GM18858 (cell line): ENCODE results near the gene FDPS.
"Not testable (repeated sequence)": the region's sequence is repeated elsewhere in the genome, so short reads cannot be mapped to it uniquely, and the experiment has no call there.

ENCODE experiments used
- ATAC-seq: cut with Tn5 transposase; IDR thresholded peaks from one replicate; pipeline ENCODE4 v1.9.1; 2021; ENCODE audit not compliant: unreplicated experiment

The FDPS gene

DNA sequence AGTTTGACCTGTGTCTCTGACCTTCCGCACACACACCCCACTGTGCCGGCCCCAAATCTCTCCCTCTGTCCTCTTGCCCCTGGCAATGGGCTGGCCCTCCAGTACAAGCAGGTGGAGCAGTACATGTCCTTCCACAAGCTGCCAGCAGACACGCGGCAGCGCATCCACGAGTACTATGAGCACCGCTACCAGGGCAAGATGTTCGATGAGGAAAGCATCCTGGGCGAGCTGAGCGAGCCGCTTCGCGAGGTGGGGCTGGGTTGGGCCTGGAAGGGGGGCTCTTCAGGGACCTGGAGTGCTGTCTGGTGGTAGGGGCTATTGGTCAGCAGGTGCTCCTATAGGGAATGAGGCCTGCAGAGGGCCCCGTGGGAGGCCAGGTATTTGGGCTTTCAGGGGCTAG lies 23.6 kb upstream of the FDPS start:
- no peak for ATAC-seq

DNA sequence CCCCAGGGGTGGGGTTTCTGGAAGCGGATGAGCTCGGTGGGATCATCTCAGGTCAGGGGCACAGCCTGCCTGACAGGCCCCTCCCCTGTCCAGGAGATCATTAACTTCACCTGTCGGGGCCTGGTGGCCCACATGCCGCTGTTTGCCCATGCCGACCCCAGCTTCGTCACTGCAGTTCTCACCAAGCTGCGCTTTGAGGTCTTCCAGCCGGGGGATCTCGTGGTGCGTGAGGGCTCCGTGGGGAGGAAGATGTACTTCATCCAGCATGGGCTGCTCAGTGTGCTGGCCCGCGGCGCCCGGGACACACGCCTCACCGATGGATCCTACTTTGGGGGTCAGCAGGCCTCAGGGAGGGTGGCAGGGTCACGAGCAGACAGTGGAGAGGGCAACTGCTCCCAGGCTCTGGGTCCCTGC lies 23.0 kb upstream of the FDPS start:
- ATAC-seq: no peak

DNA sequence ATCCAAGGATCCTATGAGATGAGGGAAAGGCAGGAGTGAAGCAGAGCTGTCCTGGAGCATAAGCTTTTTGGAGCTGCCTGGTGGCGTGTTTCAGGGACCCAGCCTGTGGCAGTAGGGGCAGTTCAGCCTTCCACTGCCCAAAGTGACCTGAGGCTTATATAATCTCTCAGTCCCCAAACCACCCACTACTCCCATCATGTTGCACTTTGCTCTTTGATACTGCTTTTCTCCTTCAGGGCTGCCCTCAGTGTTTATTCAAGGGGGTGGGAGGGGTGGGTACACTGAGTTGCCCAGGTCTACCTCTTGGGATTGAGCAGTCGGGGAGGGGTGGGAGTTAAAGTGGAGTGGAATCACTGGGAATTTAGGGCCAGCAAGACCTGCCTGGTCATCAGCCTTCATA lies 22.1 kb upstream of the FDPS start:
- no peak for ATAC-seq

DNA sequence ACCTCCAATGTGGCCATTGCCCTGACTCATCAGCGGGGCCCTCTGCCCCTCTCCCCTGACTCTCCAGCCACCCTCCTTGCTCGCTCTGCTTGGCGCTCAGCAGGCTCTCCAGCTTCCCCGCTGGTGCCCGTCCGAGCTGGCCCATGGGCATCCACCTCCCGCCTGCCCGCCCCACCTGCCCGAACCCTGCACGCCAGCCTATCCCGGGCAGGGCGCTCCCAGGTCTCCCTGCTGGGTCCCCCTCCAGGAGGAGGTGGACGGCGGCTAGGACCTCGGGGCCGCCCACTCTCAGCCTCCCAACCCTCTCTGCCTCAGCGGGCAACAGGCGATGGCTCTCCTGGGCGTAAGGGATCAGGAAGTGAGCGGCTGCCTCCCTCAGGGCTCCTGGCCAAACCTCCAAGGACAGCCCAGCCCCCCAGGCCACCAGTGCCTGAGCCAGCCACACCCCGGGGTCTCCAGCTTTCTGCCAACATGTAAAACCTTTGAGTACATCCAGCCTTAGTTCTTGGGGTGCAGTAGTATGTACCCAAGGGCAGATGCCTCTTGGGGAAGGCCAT lies 20.6 kb upstream of the FDPS start:
- no peak for ATAC-seq

DNA sequence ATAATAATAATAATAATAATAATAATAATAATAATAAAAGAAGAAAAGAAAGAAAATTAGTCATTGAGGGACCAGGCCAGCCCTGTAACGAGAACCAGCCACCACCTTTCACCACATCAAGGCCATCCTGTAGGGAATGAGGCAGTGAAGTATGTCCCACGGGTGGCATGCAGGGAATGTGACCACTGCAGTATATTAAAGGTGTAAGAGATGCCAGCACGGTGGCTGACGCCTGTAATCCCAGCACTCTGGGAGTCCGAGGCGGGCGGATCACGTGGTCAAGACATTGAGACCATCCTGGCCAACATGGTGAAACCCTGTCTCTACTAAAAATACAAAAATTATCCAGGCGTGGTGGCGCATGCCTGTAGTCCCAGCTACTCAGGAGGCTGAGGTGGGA lies 17.7 kb upstream of the FDPS start:
- not testable (repeated sequence) for ATAC-seq

DNA sequence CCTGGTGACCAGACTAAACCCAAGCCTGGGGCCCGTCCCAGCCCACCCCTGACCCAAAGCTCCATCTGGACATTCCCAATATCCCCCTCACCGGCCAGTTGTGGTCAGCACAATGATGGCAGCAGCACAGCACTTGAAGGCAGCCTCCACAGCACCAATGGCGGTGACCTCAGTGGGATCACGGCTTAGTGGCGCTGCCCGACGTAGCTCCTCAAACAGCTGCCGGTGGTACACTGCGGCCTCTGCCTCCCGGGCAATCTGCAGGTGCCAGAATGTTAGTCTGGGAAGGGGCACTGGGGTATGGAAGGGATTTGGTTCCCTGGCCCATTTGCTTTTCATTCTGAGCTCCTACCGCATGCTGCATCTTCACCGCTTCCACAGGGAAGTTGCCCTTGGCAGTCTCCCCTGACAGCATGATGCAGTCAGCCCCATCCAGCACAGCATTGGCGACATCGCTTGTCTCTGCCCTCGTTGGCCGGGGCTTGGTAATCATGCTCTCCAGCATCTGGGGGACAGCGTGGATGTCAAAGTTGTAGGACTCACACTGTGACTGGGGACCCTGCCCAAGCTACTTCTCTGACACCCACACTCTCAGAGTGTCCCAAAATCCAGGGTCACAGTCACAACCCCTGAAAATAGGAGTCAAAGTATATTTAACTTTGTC lies 15.4 kb upstream of the FDPS start:
- no peak for ATAC-seq

DNA sequence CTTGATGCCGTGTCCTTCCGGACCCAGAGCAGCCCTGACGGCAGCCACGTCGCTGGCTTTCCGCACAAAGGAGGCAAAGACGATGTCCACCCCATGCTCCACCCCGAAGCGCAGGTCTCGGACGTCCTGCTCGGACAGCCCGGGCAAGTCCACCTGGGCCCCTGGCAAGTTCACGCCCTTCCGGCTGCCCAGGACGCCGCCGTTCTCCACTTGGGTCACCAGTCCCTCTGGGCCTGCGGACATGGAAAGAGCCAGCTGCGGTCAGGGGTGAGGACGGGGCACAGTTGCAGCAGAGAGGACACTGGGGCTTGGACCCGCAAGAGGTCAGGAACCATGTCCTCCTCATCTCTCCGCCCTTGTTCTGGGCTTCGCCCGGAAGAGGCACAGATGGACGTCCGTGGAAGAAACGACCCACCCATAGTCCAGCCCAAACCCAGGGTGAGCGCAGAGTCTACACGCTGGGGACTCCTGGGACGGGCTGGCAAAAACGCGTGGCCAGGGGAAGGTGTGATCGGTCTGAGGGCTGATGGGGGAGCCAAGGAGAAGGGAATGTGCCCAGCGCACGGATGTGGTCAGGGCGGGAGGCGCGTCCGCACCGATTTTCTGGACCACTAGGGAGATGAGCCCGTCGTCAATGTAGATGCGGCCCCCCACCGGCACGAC lies 14.0 kb upstream of the FDPS start:
- no peak for ATAC-seq

DNA sequence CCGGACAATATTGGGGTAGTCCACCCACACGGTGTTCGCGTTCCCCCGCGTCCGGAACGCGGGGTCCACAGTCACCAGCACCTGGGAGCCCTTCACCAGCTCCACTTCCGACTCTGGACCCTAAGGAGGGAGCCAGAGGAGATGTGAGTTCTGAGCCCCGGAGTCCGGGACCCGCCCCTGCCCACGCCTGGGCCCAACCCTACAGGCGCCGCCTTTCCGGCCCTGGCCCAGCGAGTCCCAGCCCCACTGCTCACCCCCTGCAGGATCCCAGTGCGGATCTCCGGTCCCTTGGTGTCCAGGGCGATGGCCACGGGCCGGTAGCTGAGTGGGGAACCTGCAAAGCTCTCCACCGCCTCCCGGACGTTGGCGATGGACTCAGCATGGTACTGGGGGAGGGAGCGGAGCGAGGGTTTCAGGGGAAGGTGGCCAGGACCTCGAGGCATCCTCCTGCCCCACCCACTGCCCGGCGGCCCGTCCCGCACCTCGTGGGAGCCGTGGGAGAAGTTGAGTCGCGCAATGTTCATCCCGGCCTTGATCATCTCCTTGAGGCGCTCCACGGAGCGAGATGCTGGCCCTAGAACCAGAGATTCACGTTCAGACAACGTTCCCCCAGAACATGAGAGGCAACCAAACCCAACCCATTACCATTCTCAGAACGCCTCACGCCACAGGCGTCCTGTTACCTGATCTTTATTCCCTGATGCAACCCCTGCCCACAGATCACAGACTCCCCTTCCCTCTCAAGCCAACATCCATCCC lies 13.3 kb upstream of the FDPS start:
- no peak for ATAC-seq

DNA sequence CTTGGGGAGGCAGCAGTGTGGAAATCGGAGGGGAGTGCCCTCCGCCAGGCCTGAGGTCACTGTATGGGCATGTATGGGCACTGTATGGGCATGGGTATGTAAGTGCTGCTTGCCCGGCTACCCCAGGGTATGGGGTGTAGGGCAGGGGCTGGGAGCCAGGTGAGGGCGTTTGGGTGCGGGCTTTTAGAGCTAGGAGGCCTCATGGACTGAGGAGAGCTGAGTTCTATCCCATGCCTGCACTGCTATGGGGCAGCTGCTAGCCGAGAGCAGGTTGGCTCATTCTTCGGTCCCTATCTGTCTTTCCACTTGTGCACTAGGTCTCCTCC lies 12.8 kb upstream of the FDPS start:
- ATAC-seq: no peak

DNA sequence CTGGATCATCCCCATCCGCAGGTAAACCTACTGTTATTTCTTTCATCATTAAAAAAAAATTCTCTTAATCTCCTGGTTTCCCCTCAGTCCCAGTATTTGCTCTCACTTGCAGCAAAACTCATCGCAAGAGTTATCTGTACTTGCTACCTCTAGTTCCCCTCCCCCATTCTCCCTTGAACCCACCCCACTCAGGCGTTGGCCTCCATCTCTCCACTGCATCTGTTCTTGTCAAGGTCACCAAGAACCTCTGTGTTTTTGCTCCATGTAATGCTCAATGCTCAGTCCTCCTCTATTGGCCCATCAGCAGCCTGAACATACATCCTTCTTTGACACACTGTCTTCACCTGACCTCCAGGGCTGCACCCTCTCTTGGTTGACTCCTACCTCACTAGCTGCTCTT lies 12.0 kb upstream of the FDPS start:
- ATAC-seq: no peak

DNA sequence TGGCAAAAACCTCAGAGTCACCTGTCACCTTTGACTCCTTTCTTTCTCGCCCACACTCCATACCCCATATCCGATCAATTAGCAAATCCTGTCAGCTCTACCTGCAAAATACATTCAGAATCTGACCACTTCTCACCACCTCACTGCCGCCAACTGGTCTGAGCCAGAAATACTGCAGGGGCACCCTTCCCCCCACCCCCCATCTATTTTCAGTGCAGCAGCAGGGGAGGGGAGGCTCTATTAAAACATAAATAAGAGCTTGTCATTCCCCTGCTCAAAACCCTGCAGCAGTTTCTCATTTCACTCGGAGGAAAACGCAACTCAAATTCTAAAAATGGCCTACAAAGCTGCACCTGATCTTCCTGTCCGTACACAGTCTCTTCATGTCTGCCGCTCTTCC lies 11.3 kb upstream of the FDPS start:
- ATAC-seq: no peak

DNA sequence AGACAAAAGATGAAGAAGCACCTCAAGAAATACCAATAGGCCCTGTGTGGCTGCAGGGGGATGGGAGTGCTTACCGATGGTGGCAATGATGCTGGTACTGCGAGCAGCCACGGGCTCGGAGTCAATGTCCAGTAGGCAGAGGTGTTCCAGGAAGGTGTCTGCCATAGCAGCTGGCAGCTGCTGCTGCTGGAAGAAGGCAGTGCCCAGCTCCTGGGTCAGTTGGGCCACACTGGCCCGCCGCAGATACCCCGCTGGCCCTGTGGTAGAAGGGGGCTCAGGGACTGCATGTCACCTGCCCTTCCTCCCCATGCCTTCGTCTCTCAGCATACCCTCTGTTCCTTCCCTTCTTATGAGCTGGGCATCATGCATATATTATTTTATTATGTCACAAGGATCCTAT lies 8.6 kb upstream of the FDPS start:
- ATAC-seq: no peak

DNA sequence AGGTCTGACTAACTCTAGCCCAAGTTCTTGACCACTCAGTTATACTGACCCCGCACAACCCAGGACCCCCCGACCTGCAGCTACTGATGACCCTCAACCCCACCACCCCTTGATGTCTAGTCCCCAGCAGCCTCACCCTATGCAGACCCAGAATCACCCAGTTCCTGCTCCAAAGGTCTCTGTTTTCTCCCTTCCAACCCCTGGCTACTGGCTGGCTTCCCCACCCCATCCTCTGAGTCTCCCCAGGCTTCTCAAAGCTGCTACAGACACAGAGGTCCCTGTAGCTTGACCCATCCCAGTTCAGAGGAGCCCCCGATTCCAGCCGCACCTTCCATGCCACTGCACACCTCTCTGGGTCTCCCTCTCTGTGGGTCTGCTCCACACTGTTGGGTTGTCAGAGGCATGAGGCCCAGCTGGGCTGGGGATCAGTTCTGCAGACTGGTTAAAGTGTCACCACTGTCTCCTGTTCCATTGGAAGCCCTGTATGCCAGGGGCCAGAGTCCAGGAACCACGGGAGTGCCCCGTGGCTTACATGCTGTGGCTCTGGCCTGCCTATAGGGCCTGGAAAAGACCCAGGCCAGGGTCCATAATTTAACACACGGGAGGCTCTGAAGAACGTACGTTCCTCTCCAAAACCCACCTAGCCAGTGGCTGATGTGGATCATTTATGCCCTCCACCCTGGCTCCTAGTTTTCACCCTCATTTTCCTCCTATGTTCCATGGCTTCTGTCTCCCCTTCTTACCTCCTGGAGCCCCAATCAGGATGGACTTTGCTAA lies 7.9 kb upstream of the FDPS start:
- ATAC-seq: no peak

DNA sequence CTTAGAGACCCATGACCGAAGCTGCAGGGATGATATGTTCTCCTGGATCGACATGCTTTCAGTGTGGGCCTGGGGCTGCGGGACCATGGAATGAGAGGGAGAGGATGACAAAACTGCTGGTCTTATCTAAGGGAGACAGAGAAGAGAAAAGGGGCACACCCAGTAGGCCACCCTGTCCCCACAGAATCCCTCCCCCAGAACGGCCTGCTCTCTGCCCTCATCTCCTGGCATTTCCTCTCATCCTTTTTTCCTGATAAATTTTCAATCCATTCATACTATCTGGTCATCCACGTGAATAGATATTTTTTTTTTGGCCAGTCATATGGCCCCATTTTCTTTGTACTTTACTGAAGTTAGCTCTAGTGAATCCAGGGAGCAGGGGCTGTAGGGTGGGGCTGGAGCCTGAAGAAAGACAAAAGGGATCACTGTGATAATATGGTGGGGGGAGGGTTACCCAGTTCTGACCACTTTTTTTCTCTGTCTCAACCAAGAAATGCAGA lies 7.3 kb upstream of the FDPS start, which contains the start of gene PKLR:
TSS of gene PKLR (minus strand) at position 97 of the 500 bp plus-strand sequence. CDS start at position 54, 43 bp downstream.
- ATAC-seq: no peak

DNA sequence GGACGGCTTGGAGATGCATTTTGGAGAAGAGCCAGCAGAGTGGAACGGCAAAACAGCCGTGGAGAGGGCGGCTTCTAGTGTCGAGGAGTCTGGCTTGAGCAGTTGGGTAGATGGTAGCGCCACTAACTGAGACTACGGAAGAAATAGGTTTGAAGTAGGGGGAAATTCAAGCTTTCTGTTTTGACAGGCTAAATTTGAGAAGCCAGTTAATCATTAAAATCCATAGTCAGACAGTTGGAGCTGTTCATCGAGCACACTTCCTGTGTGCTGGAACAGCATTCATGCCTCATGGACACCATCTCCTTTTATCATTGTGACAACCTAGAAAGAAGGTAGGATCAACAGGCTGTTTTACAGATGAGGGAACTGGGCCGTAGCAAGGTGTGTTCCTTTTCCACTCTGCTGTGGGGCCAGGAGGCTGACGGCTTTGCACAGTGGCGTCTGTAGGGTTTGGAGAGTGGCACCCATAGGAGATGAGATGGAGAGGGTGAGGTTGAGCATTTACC lies 4.1 kb upstream of the FDPS start:
- no peak for ATAC-seq

DNA sequence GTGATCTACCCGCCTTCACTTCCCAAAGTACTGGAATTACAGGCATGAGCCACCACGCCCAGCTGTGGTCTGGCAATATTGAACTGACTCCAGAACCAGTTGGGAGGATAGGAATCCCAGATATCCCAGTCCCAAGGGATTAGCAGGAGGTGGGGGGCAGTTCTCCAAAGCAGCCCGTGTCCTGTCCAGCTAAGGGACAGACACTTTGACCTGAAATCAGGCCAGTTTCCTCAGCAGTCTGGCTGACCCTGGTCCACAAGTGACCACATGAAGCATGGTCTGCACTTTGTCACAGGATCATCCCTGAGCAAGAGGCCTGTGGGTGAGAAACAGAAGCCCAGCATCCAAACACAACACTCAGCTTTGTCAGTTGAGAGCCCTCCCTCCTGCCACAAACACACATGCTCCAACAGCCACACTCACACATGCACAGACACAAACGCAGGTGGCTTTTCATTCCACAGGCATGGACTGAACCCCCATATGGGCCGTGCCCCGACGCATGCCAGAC lies 2.7 kb upstream of the FDPS start:
- ATAC-seq: no peak

DNA sequence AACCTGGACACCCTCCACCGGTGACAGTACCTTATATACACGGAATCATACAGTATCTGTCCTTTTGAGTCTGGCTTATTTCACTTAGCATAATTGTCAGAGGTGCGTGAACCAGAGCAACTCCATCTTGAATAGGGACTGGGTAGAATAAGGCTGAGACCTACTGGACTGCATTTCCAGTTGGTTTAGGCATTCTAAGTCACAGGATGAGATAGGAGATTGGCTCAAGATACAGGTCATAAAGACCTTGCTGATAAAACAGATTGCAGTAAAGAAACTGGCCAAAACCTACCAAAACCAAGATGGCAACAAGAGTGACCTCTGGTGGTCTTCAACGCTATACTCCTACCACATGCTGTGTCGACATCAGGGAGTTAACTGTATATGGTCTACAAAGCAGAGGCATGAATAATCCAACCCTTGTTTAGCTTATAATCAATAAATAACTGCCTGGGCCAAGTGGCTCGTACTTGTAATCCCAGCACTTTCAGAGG lies 1.4 kb upstream of the FDPS start:
- no peak for ATAC-seq

DNA sequence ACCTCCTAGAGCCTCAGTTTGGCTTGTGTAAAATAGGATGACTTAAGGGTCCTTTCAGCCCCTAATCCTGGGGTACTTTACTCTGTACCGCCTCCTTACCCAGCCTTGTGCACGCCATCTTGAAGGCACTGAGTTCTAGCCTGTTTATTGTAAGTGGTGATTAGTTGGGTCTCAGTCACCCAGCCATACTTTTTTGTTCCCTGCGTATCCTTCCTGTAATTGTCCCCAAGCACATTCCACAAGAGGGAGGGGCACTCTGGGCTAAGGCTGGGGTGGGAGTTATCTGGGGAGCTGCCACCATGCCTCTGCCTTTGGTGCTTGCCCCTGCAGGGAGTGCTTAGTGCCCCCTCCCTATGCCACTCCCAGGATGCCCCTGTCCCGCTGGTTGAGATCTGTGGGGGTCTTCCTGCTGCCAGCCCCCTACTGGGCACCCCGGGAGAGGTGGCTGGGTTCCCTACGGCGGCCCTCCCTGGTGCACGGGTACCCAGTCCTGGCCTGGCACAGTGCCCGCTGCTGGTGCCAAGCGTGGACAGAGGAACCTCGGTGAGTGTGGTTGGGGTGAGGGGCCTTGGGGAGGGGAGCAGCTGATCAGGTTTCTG lies 856 bp downstream of the FDPS start:
- no peak for ATAC-seq

DNA sequence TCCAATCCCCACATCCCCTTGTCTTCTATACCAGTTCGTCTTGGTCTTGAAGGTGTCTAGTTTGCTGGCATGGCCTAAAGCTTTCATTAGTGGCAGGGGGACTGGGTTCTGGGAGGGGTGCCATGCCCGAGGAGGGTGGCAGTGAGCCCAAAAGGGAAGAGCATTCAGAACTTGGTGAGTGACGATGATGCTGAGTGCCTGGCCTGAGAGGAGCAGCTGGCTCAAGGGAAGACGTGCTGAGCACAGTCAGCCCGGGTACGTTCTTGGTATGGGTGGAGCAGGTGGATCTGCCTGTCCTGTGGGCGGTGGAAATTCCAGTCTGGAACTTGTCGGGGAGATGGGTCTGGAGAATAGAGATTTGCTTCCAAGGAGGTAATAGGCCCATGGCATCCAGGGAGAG lies 4.6 kb downstream of the FDPS start:
- no peak for ATAC-seq

DNA sequence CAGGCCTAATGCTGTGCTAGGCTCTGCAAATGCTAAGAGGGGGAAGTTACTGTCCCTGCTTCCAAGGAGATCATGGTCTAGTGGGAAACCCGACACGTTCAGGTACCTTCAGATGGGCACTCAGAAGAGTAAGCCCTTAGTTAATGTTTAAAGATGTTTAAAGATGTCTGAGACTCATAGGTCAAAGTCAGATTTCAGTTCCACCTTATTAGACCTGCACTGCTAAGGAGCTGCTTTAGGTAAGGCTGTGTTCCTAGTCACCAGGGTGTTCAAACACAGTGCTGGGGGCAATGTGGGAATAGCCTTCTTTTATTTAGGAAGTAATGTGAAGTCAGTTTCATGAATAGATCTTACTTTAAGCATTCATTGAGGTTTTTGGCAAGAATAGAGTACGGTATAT lies 8.3 kb downstream of the FDPS start:
- no peak for ATAC-seq
